Stimulated activated CD4-positive, alpha-beta T cell treated with anti-CD3 and anti-CD28 coated beads, Interleukin-1b, Interleukin-23, amount 100 ng/mL, for 48 hours (primary cell): Measurements from ENCODE around the gene CSH2.
A peak's percentile ranks its signal among the peaks of the same experiment; 100 is the strongest.
"Not testable (repeated sequence)": the region's sequence is repeated elsewhere in the genome, so short reads cannot be mapped to it uniquely, and the experiment has no call there.

Experiments used
- DNase-seq: peaks from one replicate; pipeline ENCODE4 v3.0.0-alpha.2; 2020

The CSH2 gene

GRCh38 chr17:63896524-63897354 is 23.3 kb upstream of the CSH2 start, which contains the start of gene CSH1:
Gene CSH1, minus strand, starts transcription at chr17:63896574. Its CDS starts 63 bp downstream, at chr17:63896511.
- not testable (repeated sequence) for DNase-seq

GRCh38 chr17:63894821-63895220 is 21.3 kb upstream of the CSH2 start:
- DNase-seq, result not testable (repeated sequence)

GRCh38 chr17:63894021-63894420 is 20.5 kb upstream of the CSH2 start:
- DNase-seq, result not testable (repeated sequence)

DNA sequence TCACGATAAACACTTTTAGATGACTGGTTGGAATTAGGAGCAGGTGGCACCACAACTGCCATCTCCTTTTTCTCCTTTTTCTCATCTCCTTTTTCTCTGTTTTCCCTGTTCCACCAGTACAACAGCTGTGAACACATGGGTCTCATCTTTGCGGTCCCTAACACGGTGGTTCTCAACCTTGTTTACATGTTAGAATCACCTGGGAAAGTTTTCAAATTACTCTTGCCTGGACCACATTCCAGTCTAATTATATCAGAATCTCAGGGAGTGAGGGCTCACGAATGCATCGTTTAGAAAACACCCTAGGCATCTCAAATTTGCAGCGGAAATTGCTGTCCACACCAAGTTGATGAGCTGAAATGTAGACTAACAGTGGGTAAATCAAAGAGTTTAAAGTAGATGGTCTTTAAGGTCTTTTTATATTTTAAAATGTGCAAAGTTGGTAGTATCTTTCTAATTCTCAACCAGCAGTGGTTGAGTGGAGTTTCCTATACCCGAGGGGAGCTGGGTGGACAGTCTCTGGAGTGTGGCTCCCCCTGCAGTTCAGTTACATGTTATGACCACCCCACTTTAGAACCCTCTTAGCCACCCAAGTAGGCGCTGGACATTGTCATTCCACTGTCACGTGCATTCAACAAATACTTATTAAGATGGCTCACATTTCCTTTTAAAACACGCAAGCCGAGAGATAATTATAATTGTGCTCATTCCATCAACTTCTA is 19.0 kb upstream of the CSH2 start:
- not testable (repeated sequence) for DNase-seq

GRCh38 chr17:63889026-63889848 is 15.8 kb upstream of the CSH2 start:
- DNase-seq, result not testable (repeated sequence)

DNA sequence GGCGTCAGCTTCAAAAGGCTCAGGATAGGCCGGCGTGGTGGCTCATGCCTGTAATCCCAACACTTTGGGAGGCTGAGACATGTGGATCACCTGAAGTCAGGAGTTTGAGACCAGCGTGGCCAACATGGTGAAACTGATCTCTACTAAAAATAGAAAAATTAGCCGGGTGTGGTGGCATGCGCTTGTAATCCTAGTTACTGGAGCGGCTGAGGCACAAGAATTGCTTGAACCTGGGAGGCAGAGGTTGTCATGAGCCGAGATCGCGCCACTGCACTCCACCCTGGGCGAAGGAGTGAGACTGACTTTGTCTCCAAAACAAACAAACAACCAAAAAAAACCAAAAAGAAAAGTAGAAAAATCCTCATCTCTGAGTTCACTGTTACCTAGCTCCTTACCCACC is 11.6 kb upstream of the CSH2 start:
- not testable (repeated sequence) for DNase-seq

- not testable (repeated sequence) for DNase-seq
Observed at GRCh38 chr17:63882626-63883126, 9.2 kb upstream of the CSH2 start.

GRCh38 chr17:63881935-63882601 is 8.6 kb upstream of the CSH2 start, which contains the start of gene GH2:
Gene GH2, minus strand, starts transcription at chr17:63881944. Its CDS starts 143 bp downstream, at chr17:63881801.
- peak; percentile 66 for DNase-seq

DNA sequence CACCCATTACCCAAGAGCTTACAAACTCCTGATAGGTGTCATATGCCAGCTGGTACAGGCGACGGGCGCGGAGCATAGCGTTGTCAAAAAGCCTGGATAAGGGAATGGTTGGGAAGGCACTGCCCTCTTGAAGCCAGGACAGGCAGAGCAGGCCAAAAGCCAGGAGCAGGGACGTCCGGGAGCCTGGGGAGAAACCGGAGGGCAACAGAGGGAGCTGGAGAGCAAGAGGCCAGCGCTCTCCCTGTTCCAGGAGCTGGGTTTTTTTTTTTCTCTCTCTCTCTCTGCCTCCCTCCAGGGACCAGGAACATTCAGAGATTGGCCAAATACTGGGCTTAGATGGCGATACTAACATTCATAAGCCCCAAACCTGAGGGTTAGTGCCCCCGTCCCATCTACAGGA is 7.9 kb upstream of the CSH2 start:
- not testable (repeated sequence) for DNase-seq

GRCh38 chr17:63880706-63881105 is 7.2 kb upstream of the CSH2 start:
- no peak for DNase-seq

DNA sequence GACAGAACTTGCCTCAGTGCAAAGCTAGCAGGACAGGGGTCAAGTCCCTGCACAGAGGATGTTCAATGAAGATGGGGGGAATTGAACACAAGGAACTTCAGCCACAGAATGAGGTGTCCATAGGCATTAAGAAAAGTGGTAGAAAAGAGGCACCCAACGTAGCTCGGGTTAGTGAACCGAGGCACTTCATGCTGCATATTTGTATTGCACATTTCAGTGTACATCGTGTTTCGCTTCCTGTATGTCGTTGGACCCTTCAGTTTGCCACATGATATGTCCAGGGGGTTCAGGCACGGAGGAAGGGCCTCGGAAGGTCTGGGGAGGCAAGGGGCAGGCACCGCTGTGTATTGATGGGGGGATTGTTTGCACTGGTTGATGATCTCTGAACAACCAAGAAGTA is 4.9 kb upstream of the CSH2 start:
- DNase-seq, result not testable (repeated sequence)

- DNase-seq, result not testable (repeated sequence)
Observed at GRCh38 chr17:63874693-63875092, 1.2 kb upstream of the CSH2 start.

GRCh38 chr17:63874061-63874626 is 667 bp upstream of the CSH2 start:
- DNase-seq, result not testable (repeated sequence)

- not testable (repeated sequence) for DNase-seq
Observed at GRCh38 chr17:63871646-63872365, 1.7 kb downstream of the CSH2 start.

DNA sequence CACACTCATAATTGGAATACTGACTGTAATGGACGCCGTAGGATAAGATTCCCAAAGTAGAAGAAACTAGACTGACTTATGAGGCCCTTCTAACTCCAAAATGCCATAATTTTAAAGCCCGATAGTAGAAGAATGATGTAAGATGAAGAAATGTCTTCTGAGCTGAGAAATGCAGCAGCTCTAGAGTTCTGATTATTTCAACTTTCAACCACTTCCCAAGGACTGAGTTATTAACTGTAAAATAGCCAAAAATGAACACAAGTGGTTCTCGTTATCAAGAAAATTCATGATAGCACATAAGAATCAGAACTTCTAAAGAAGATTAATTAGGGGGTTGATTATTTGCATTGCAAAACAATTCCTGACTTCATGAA is 3.2 kb downstream of the CSH2 start:
- not testable (repeated sequence) for DNase-seq

GRCh38 chr17:63869491-63870291 is 3.8 kb downstream of the CSH2 start:
- DNase-seq, result not testable (repeated sequence)

GRCh38 chr17:63866625-63867024 is 6.9 kb downstream of the CSH2 start:
- DNase-seq, result not testable (repeated sequence)

DNA sequence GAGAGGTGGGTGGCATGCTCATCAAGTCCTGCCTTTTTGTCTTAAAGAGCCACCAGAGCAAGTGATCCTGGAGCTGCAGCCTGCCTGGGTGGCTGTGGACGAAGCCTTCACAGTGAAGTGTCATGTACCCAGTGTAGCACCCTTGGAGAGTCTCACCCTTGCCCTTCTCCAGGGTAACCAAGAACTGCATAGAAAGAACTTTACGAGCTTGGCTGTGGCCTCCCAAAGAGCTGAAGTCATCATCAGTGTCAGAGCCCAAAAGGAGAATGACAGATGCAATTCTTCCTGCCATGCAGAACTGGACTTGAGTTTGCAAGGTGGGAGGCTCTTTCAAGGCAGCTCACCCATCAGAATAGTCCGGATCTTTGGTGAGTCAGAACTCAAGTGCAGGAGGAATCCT is 14.2 kb downstream of the CSH2 start:
- DNase-seq, result no peak

DNA sequence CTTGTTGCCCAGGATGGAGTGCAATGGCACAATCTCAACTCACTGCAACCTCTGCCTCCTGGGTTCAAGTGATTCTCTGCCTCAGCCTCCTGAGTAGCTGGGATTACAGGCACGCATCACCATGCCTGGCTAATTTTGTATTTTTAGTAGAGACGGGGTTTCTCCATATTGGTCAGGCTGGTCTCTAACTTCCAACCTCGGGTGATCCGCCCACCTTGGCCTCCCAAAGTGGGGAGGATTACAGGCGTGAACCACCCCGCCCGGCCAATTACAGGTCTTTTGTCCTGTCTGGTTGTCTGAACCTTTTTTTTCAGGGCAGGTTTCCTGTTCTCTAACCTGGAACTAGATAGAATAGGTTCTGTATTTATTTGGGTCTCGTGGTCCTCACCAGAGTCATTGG is 17.1 kb downstream of the CSH2 start:
- DNase-seq, result not testable (repeated sequence)

DNA sequence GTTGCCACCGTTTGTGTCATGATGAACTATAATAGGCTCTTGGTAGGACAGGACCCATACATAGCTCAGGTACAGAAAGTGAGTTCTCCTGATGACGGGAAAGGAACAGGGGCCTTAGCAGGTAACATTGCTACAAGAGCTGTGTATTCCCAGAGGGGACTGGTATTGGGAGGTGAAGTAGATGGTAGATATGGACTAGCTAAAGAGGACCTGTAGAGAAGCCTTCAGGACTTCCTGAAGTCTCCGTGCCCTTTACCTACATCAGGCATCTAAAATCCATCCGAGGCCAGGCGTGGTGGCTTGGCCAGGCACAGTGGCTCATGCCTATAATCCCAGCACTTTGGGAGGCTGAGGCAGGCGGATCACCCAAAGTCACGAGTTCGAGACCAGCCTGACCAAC is 18.3 kb downstream of the CSH2 start:
- DNase-seq, result no peak
